ENCODE results near the gene MAST4. TPM values are rescaled to one million over a fixed set of nuclear protein-coding genes. Genes with fewer than 3 reads are reported as not detected.

Gene MAST4
- total RNA-seq, 2 donors from 2014 or later = 11.0 to 11.5 TPM

DNA sequence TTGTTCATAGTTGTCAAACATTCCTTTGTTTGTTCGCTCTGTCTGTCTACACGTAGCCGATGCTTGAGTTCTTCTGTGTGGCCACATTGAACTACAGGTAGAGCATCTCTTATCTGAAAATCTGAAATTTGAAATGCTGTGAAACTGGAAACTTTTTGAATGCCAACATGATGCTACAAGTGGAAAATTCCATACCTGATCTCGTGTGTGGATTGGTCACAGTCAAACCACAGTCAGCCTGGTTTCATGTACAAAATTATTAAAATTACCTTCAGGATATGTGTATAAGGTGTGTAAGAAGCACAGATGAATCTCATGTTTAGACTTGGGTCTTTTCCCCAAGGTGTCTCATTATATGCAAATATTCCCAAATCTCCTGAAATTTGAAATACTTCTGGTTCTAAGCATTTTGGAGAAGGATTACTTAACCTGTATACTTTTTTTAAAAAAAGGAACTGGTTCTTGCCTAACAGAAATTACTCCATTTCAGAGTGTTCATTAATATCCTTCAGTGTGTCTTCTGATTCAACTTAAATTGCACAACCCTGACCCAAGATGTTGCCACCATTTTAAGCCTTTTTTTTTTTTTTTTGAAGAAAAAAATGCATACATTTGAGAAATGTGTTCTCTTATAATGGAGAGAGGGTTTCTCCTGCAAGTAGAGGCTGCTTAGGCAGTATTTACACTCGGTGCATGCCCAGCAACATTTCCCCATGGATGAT lies 254.3 kb downstream of the MAST4 start:
- Histone ChIP-seq H3K36me3 (ENCODE audit: control insufficient read depth, insufficient read depth, low read length) (no peaks in the 10 kb centered on the region), H3K27me3 (ENCODE audit: control insufficient read depth, insufficient read depth, low read length, poor library complexity, severe bottlenecking) (no peaks in the 10 kb centered on the region), H3K9ac (ENCODE audit: extremely low read depth, low read length, poor library complexity, severe bottlenecking) (no peak overlapping the region), H3K4me1 (ENCODE audit: control insufficient read depth, insufficient read depth, low read length) (no peaks in the 10 kb centered on the region), H3K9me3 (ENCODE audit: control insufficient read depth, low read length) (no peaks in the 10 kb centered on the region), H3K4me3 (ENCODE audit: low read length) (no peak overlapping the region), H3K27ac (ENCODE audit: low read depth, low read length) (no peak overlapping the region)
- H3K4me3 Mint-ChIP-seq = no peak overlapping the region
- DNase-seq = no peak
- WGBS, 2 experiments (ENCODE audit: insufficient coverage in 1 of 2, insufficient read length in 1 of 2) = 97% methylated on average over 5 of the region's 5 CpGs
- H3K27ac Mint-ChIP-seq = no peak overlapping the region
- H3K4me1 Mint-ChIP-seq = peaks cover 14% of the 10 kb centered on the region
- TF ChIP-seq, protein P1, sequence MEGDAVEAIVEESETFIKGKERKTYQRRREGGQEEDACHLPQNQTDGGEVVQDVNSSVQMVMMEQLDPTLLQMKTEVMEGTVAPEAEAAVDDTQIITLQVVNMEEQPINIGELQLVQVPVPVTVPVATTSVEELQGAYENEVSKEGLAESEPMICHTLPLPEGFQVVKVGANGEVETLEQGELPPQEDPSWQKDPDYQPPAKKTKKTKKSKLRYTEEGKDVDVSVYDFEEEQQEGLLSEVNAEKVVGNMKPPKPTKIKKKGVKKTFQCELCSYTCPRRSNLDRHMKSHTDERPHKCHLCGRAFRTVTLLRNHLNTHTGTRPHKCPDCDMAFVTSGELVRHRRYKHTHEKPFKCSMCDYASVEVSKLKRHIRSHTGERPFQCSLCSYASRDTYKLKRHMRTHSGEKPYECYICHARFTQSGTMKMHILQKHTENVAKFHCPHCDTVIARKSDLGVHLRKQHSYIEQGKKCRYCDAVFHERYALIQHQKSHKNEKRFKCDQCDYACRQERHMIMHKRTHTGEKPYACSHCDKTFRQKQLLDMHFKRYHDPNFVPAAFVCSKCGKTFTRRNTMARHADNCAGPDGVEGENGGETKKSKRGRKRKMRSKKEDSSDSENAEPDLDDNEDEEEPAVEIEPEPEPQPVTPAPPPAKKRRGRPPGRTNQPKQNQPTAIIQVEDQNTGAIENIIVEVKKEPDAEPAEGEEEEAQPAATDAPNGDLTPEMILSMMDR (conservative IDR thresholded peaks at IDR 0.05) = no peak
- H3K9me3 Mint-ChIP-seq = no peaks in the 10 kb centered on the region
- no peaks in the 10 kb centered on the region for H3K36me3 Mint-ChIP-seq (ENCODE audit: low read depth)
- H3K27me3 Mint-ChIP-seq (ENCODE audit: insufficient read depth) = no peaks in the 10 kb centered on the region

DNA sequence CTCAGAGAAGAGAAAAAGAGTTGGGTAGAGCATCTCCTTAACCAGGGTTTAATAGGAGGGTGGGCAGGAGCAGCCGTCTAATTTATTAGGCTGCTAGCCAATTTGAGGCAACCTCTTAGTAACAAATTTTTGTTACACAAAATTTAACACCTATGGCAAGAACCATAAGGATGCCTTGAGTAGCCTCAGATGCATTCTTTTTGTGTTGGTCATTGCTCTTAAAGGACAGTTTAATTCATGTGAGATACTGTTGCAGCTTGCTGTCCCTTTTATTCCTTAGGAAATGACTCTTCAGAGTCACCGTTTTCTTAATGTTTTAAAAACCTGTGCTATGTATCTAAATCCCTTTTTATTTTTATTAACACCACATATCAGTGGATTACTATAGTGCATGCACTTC lies 255.1 kb downstream of the MAST4 start:
- Mint-ChIP-seq H3K27me3 (ENCODE audit: insufficient read depth) (no peaks in the 10 kb centered on the region), H3K9me3 (no peaks in the 10 kb centered on the region), H3K4me1 (peaks cover 14% of the 10 kb centered on the region), H3K4me3 (no peak overlapping the region), H3K36me3 (ENCODE audit: low read depth) (no peaks in the 10 kb centered on the region), H3K27ac (no peak overlapping the region)
- no peaks in the 10 kb centered on the region for H3K9me3 ChIP-seq (ENCODE audit: control insufficient read depth, low read length)
- H3K4me1 ChIP-seq (ENCODE audit: control insufficient read depth, insufficient read depth, low read length) = no peaks in the 10 kb centered on the region
- no peaks in the 10 kb centered on the region for H3K36me3 ChIP-seq (ENCODE audit: control insufficient read depth, insufficient read depth, low read length)
- no peak overlapping the region for H3K27ac ChIP-seq (ENCODE audit: low read depth, low read length)
- TF ChIP-seq, protein P1 (conservative IDR thresholded peaks at IDR 0.05) = no peak
- no peak overlapping the region for H3K9ac ChIP-seq (ENCODE audit: extremely low read depth, low read length, poor library complexity, severe bottlenecking)
- 69 to 87% methylated on average over 1 to 2 of the region's 2 CpGs for WGBS, 2 experiments (ENCODE audit: insufficient coverage in 1 of 2, insufficient read length in 1 of 2)
- H3K4me3 ChIP-seq (ENCODE audit: low read length) = no peak overlapping the region
- no peak for DNase-seq
- no peaks in the 10 kb centered on the region for H3K27me3 ChIP-seq (ENCODE audit: control insufficient read depth, insufficient read depth, low read length, poor library complexity, severe bottlenecking)

DNA sequence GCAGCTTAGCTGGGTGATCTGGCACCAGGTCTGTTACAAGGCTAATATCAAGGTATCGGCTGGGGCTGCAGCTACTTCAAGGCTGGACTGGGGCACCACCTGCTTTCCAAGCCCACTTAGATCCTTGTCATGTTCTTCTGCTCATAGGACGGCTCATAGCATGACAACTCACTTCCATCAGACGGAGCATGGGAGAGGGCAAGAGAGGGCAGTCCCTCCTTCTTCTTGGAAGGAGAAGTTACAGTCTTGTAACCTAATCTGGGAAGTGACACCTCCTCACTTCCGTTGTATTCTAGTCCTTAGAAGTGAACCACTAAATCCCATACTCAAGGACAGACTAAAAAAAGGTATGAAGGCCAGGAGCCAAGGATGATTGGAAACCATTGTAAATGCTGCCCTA lies 258.2 kb downstream of the MAST4 start:
- Mint-ChIP-seq H3K4me3 (no peak overlapping the region), H3K9me3 (no peaks in the 10 kb centered on the region), H3K27ac (no peak overlapping the region), H3K4me1 (peaks cover 14% of the 10 kb centered on the region), H3K27me3 (ENCODE audit: insufficient read depth) (no peaks in the 10 kb centered on the region), H3K36me3 (ENCODE audit: low read depth) (no peaks in the 10 kb centered on the region)
- Histone ChIP-seq H3K4me3 (ENCODE audit: low read length) (no peak overlapping the region), H3K9ac (ENCODE audit: extremely low read depth, low read length, poor library complexity, severe bottlenecking) (no peak overlapping the region), H3K36me3 (ENCODE audit: control insufficient read depth, insufficient read depth, low read length) (no peaks in the 10 kb centered on the region), H3K27ac (ENCODE audit: low read depth, low read length) (no peak overlapping the region), H3K9me3 (ENCODE audit: control insufficient read depth, low read length) (no peaks in the 10 kb centered on the region), H3K27me3 (ENCODE audit: control insufficient read depth, insufficient read depth, low read length, poor library complexity, severe bottlenecking) (no peaks in the 10 kb centered on the region), H3K4me1 (ENCODE audit: control insufficient read depth, insufficient read depth, low read length) (no peaks in the 10 kb centered on the region)
- DNase-seq = no peak
- 92 to 96% methylated on average over 3 to 4 of the region's 4 CpGs for WGBS, 2 experiments (ENCODE audit: insufficient coverage in 1 of 2, insufficient read length in 1 of 2)
- TF ChIP-seq, protein P1 (conservative IDR thresholded peaks at IDR 0.05) = no peak

All from endodermal cell (in vitro differentiated cells).